ENCODE data around the gene XCL2. TPM values are rescaled to one million over a fixed set of nuclear protein-coding genes. Genes with fewer than 3 reads are reported as not detected.
"Not testable (repeated sequence)": the region's sequence is repeated elsewhere in the genome, so short reads cannot be mapped to it uniquely, and the experiment has no call there.

Gene XCL2
- total and polyA plus RNA-seq, 7 donors: 1.4 to 1.9 TPM; not detected in 5

- H3K4me1 ChIP-seq; H3K9me3 ChIP-seq; H3K4me3 ChIP-seq; DNase-seq; H3K36me3 ChIP-seq; intact Hi-C loops (cut with DNase I); H3K27ac ChIP-seq; H3K27me3 ChIP-seq: not testable (repeated sequence)
- 64 to 68% methylated on average over 4 of the region's 6 CpGs for WGBS, 2 donors
Measured at GRCh38 chr1:168576245-168576688, 32.5 kb upstream of the XCL2 start, which contains the start of gene XCL1. TSS of gene XCL1 (plus strand) at chr1:168576605. CDS start at chr1:168576638, 33 bp downstream.

GRCh38 chr1:168574234-168574633 lies 30.4 kb upstream of the XCL2 start:
- WGBS, 2 donors: 1 to 11% methylated on average over 3 to 4 of the region's 4 CpGs
- not testable (repeated sequence) for H3K4me1 ChIP-seq, H3K27me3 ChIP-seq, H3K27ac ChIP-seq, DNase-seq, H3K36me3 ChIP-seq, H3K9me3 ChIP-seq, H3K4me3 ChIP-seq
- peak in 3 of 4 experiments; percentile 9 to 50 (median 46) for TF ChIP-seq CTCF (IDR thresholded peaks at IDR 0.05)
- intact Hi-C loops (cut with DNase I): loop anchor here (5.0 kb wide), 2 partner anchors 132 to 232 kb away; no protein-coding TSS in a partner anchor

DNA sequence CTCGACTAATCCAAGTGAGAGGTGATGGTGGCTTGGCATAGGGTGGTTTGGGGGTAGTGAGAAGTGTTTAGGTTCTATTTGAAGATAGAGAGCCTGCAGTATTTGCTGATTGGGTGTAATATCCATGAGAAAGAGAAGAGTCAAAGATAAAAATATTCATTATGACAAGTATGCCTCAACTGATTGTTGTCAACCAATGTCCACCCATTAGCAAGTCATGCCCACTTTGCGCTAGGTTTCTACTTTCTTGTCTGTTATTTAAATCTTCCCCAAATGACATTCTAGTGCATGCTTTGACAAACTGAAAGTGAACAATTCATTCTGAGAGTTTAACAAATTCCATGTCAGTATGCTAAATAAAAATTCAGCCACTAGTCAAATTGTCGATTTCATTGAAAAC lies 28.8 kb upstream of the XCL2 start:
- DNase-seq: no peak
- TF ChIP-seq EP300 (IDR thresholded peaks at IDR 0.05) (no peak), POLR2A (IDR thresholded peaks at IDR 0.05) (no peak), CTCF (IDR thresholded peaks at IDR 0.05) (no peak), POLR2AphosphoS5 (IDR thresholded peaks at IDR 0.05) (no peak)
- H3K4me3 ChIP-seq: no peak overlapping the region
- H3K27ac ChIP-seq: no peak overlapping the region
- H3K36me3 ChIP-seq: no peaks in the 10 kb centered on the region
- intact Hi-C loops (cut with DNase I): loop anchor here (5.0 kb wide), 2 partner anchors 130 to 230 kb away; no protein-coding TSS in a partner anchor
- WGBS, 2 donors: 91 to 92% methylated on average over 3 of the region's 3 CpGs
- H3K4me1 ChIP-seq: no peaks in the 10 kb centered on the region
- no peaks in the 10 kb centered on the region for H3K27me3 ChIP-seq
- H3K9me3 ChIP-seq: no peaks in the 10 kb centered on the region

DNA sequence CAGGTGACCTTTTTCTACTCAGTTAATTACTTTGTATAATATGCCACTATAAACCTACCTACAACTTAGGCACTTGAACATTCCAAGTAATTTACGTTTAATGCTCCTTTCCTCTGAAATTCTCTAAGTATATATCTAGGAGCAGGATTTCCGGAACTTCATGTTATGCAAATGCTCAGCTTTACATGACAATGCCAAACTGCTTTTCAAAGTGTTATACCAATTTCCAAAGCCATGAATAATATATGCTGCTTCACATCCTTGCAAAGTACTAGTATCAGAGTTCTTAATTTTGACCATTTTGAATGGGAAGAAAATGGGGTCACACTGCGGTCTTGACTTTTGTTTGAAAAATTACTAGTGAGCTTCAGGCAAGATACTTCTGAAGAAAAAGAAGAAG lies 26.9 kb upstream of the XCL2 start:
- no peaks in the 10 kb centered on the region for H3K27me3 ChIP-seq
- 61 to 75% methylated on average over 3 of the region's 3 CpGs for WGBS, 2 donors
- intact Hi-C loops (cut with DNase I): loop anchor here (5.0 kb wide), 2 partner anchors 128 to 228 kb away; no protein-coding TSS in a partner anchor

GRCh38 chr1:168568346-168568745 lies 24.5 kb upstream of the XCL2 start:
- no peak overlapping the region for H3K27ac ChIP-seq
- DNase-seq: no peak
- no peak overlapping the region for H3K4me3 ChIP-seq
- no peaks in the 10 kb centered on the region for H3K9me3 ChIP-seq
- intact Hi-C loops (cut with DNase I): no loop called here
- 76 to 83% methylated on average over 1 of the region's 1 CpG for WGBS, 2 donors
- no peaks in the 10 kb centered on the region for H3K27me3 ChIP-seq
- H3K4me1 ChIP-seq: no peaks in the 10 kb centered on the region
- H3K36me3 ChIP-seq: no peaks in the 10 kb centered on the region
- TF ChIP-seq EP300 (IDR thresholded peaks at IDR 0.05) (no peak), CTCF (IDR thresholded peaks at IDR 0.05) (no peak), POLR2A (IDR thresholded peaks at IDR 0.05) (no peak), POLR2AphosphoS5 (IDR thresholded peaks at IDR 0.05) (no peak)

More for the DNA sequence above, 26.9 kb upstream of the XCL2 start:
- H3K9me3 ChIP-seq: no peaks in the 10 kb centered on the region
- DNase-seq: no peak
- H3K27ac ChIP-seq: no peak overlapping the region
- no peaks in the 10 kb centered on the region for H3K36me3 ChIP-seq
- TF ChIP-seq CTCF (IDR thresholded peaks at IDR 0.05) (no peak), POLR2AphosphoS5 (IDR thresholded peaks at IDR 0.05) (no peak), POLR2A (IDR thresholded peaks at IDR 0.05) (no peak)
- no peaks in the 10 kb centered on the region for H3K4me1 ChIP-seq
- no peak overlapping the region for H3K4me3 ChIP-seq

Data from sigmoid colon (tissue), 7 donors.